Lung (tissue), 16 donors: ENCODE data around the gene FDXACB1. TPM values are rescaled to one million over a fixed set of nuclear protein-coding genes. Genes with fewer than 3 reads are reported as not detected.

Experiments
- ATAC-seq: fragments of 200-7000 bp; cut with Tn5 transposase; one replicate; pipeline ENCODE4 v1.9.1; 2020; ENCODE audit warnings: moderate number of reproducible peaks; ENCODE audit not compliant: insufficient read depth, low FRiP score
- DNase-seq, 3 donors: peaks; one replicate each; pipeline ENCODE4 v3.0.0-alpha.2; 2013 to 2017
- H3K27ac ChIP-seq, 2 donors: one replicate each; pipeline ENCODE4 v1.5.1; 2013; ENCODE audit warnings: mild to moderate bottlenecking in 2 of 2, moderate library complexity in 2 of 2, control low read depth in 1 of 2, inconsistent platforms in 1 of 2, low read depth in 1 of 2, low read length in 1 of 2
- H3K27me3 ChIP-seq, 3 donors: one replicate each; pipeline ENCODE4 v1.5.1; 2013; ENCODE audit warnings: low read length in 2 of 3; ENCODE audit not compliant: control insufficient read depth in 3 of 3, insufficient read depth in 3 of 3
- H3K36me3 ChIP-seq, 4 donors: one replicate each; pipeline ENCODE4 v1.5.1; 2013; ENCODE audit warnings: low read length in 4 of 4, mild to moderate bottlenecking in 1 of 4, moderate library complexity in 1 of 4; ENCODE audit not compliant: control insufficient read depth in 4 of 4, insufficient read depth in 4 of 4
- H3K4me1 ChIP-seq, 5 donors: one replicate each; pipeline ENCODE4 v1.5.1; 2013; ENCODE audit warnings: low read length in 5 of 5, mild to moderate bottlenecking in 2 of 5, moderate library complexity in 1 of 5; ENCODE audit not compliant: control insufficient read depth in 5 of 5, insufficient read depth in 5 of 5
- H3K4me3 ChIP-seq: one replicate; pipeline ENCODE4 v1.5.1; 2013; ENCODE audit warnings: mild to moderate bottlenecking, control low read depth, moderate library complexity
- H3K9ac ChIP-seq, 2 donors: one replicate each; pipeline ENCODE4 v1.5.1; 2013; ENCODE audit warnings: low read length in 2 of 2, control low read depth in 1 of 2; ENCODE audit not compliant: insufficient read depth in 1 of 2
- H3K9me3 ChIP-seq, 4 donors: one replicate each; pipeline ENCODE4 v1.5.1; 2013; ENCODE audit warnings: low read length in 3 of 4, mild to moderate bottlenecking in 1 of 4, moderate library complexity in 1 of 4; ENCODE audit not compliant: control insufficient read depth in 4 of 4, insufficient read depth in 3 of 4
- CTCF ChIP-seq: IDR thresholded peaks from 2 replicates; pipeline ENCODE4 v1.5.1; 2012; ENCODE audit warnings: mild to moderate bottlenecking; ENCODE audit errors: control extremely low read depth, extremely low read depth
- WGBS, 2 donors: extraction: QIAGEN DNeasy Blood & Tissue Kit; methylation state at CpG; one replicate each; pipeline ENCODE4 v1.1.7; 2013; 5-methylcytosine and 5-hydroxymethylcytosine counted together
- long read RNA-seq, 5 donors: transcript quantifications; one replicate each; lab custom pipeline, GENCODE V29; 2026
- polyA plus RNA-seq, 2 donors: library from polyadenylated mRNA; stranded (reverse); fragments of 200-250 nt; gene quantifications; one replicate each; pipeline ENCODE4 v1.2.1, GENCODE V29; 2013
- total RNA-seq, 2 donors: library from RNA; depleted of rRNA in 1 of 2; stranded (reverse); fragments of >200 nt in 1 of 2; gene quantifications; one replicate each; pipeline ENCODE4 v1.2.1, GENCODE V29; 2014 to 2021
- donor health status: control.
- donor health status: control.
- donor health status: Bipolar disorder and iron deficiency.
- donor health status: healthy.
- donor health status: DM: yes; HTN: yes; CAD: no.

FDXACB1 gene
- total RNA-seq (1 to 10 TPM; 2.4 to 2.7 TPM), polyA plus RNA-seq (1 to 10 TPM; 2.2 to 2.3 TPM)
- long read RNA-seq, donor 1, result 0 reads
- long read RNA-seq, donor 2, result 0 reads
- long read RNA-seq, donor 3, partial matches to known transcripts, result 0 of 1 reads
- long read RNA-seq, donor 3, other reads (novel, unspliced or antisense), result 0 of 1 reads
- long read RNA-seq, donor 4, result 0 reads
- long read RNA-seq, donor 5, partial matches to known transcripts, result 43 of 94 reads
- long read RNA-seq, donor 5, other reads (novel, unspliced or antisense), result 49 of 94 reads

DNA sequence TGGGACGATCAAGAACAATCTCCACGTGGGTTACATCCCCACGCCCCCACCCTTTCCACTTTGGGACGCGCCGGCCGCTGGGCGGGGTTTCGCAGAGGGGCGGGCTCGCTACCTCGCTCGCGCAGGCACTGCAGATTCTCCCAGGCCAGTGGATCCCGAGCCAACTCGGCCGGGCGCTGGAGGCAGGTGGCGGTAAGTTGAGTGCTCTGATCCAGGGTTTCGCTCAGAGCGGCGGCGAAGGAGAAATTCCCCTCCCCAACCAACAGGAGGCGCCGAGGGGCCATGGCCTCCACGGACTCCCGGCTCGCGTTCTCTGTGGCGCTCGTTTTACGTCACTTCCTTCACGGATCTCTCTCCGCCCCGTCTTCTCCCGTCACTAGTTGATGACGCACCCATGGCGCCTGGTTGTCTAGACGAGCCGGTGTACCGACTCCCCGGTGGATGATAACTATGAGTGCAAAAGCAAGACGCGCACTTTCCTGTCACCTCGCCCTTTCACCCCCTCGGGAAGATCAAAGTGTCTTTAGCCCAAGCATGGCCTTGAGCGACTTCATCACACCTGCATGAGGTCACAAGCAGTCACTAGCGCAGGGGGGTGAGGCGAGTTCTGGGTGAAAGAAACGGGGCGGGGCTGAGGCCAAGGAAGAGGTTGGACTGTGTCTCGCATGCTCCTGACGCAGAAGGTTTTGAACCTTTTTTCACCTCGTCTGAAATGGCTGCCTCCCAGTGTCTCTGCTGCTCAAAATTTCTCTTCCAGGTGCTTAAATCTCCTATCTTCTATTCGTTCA is at the start of gene FDXACB1, which contains the start of gene CFAP68:
FDXACB1 (minus strand) TSS at position 317 of the 788 bp plus-strand sequence; CDS start at position 284, 33 bp downstream.
CFAP68 (plus strand) TSS at position 693 of the 788 bp plus-strand sequence; CDS start at position 713, 20 bp downstream.
- WGBS, 2 donors, result 0% methylated on average over 55 of the region's 55 CpGs
- H3K4me1 ChIP-seq, result peaks cover 0 to 7% (median 5%) of the 10 kb centered on the region in 5 donors
- peak within 1 kb of the TSS; percentile 68 for H3K4me3 ChIP-seq
- H3K27ac ChIP-seq, result peak within 1 kb of the TSS; percentile 82 to 93
- H3K9me3 ChIP-seq, result no peaks in the 10 kb centered on the region
- peaks cover 0 to 15% (median 3%) of the 10 kb centered on the region in 4 donors for H3K36me3 ChIP-seq
- H3K27me3 ChIP-seq, result no peaks in the 10 kb centered on the region
- TF ChIP-seq CTCF, result peak; percentile 72
- DNase-seq, result peak; percentile 98 to 99 (median 98)
- peak; percentile 96 for ATAC-seq
- peak within 1 kb of the TSS; percentile 96 to 99 for H3K9ac ChIP-seq

DNA sequence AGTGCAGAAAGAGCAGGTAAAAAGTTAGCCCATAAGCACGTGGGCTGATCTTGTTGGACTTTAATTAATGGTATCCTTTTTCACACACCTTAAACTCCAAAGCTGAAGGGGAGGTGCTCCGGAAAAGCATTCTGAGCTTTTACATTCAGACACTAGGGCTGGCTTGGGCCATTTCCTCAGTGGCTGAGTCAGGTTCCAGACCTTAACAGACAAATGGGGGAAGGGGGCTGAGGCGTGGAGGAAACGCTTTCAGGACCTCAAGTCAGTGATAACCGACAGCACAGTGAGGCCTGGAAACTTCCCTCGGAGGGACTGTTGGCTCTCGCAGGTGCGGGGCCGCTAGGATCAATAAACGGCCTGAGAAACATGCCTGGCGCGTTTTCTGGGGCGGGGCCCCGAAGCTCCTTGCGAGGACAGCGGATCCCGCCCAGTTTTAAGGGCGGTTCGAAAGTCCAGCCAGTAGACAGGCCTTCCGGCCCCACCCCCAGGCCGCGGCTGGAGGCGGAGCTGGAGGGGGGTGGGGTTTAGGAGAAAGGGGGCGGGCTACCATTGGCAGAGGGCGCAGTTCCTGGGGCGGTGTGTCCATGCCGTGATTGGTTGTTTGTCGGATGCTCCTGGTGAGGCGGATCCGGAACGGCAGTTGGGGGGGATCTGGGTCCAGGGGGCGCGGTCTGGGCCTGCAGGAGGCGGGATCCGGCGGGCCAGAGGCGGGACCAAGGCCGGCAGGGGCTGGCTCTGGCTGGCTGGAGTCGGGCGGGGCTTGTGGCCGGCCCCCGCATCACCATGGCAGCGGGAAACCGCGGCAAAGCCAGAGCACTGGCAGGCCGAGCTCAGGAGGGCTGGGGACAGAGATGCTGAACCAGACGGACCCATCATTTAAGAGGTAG is 47.8 kb upstream of the FDXACB1 start:
- Histone ChIP-seq H3K27ac (peak overlapping the region; percentile 88 to 95), H3K4me1 (peaks cover 7 to 37% (median 15%) of the 10 kb centered on the region in 5 donors), H3K9ac (peak overlapping the region in 1 of 2 donors; percentile 87), H3K9me3 (no peaks in the 10 kb centered on the region), H3K36me3 (no peaks in the 10 kb centered on the region), H3K4me3 (peak overlapping the region; percentile 59), H3K27me3 (no peaks in the 10 kb centered on the region)
- 1% methylated on average over 32 to 47 of the region's 47 CpGs for WGBS, 2 donors
- DNase-seq, result peak; percentile 97 to 99 (median 99)
- TF ChIP-seq CTCF, result no peak
- peak; percentile 96 for ATAC-seq

DNA sequence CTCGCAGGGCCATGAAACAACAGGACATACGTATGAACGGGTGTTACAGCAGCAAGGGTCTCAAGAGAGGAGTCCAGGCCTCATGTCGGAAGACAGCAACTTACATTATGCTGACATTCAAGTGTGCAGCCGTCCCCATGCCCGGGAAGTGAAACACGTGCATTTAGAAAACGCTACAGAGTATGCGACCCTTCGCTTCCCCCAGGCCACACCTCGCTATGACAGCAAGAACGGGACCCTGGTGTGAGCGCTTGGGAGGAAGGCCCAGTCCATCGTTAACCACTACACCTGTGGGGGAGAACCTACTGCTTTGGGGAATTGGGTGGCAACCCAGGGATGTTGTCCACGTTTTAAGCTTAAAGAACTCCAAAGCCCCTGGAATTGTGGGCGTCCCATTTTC is 47.0 kb upstream of the FDXACB1 start:
- Histone ChIP-seq H3K9me3 (no peaks in the 10 kb centered on the region), H3K9ac (no peak overlapping the region), H3K27me3 (no peaks in the 10 kb centered on the region), H3K36me3 (no peaks in the 10 kb centered on the region), H3K27ac (peak overlapping the region; percentile 88 to 95), H3K4me3 (no peak overlapping the region), H3K4me1 (peaks cover 7 to 37% (median 15%) of the 10 kb centered on the region in 5 donors)
- ATAC-seq (no peak), DNase-seq (no peak)
- no peak for TF ChIP-seq CTCF
- WGBS, 2 donors, result 94 to 95% methylated on average over 16 of the region's 16 CpGs
